NT2/D1 (cell line): ENCODE data around the gene CNP.

Source experiments
- SUZ12 ChIP-seq: IDR thresholded peaks from 2 replicates; pipeline ENCODE4 v1.6.1; 2011; ENCODE audit not compliant: insufficient read length, insufficient read depth; ENCODE audit errors: extremely low read depth
- YY1 ChIP-seq: IDR thresholded peaks from 2 replicates; pipeline ENCODE4 v1.6.1; 2011; ENCODE audit not compliant: insufficient read length, insufficient read depth
- ZNF274 ChIP-seq: IDR thresholded peaks from 2 replicates; pipeline ENCODE4 v1.6.1; 2011; ENCODE audit warnings: mild to moderate bottlenecking, low read depth, low read length

GRCh38 chr17:42000413-42001133 is 34.0 kb downstream of the CNP start:
- TF ChIP-seq ZNF274 (no peak), YY1 (no peak), SUZ12 (no peak)
